Keratinocyte (primary cell): ENCODE results near the gene ETV4. TPM values are rescaled to one million over a fixed set of nuclear protein-coding genes. Genes with fewer than 3 reads are reported as not detected.

Experiments
- DNase-seq: peaks from one replicate; pipeline ENCODE4 v3.0.0-alpha.2; 2011; ENCODE audit warnings: low read depth, missing footprints, low spot score
- FAIRE-seq: peaks from 2 replicates; lab custom pipeline; 2011; peaks lifted over from hg19 to GRCh38; lab: Jason Lieb, UNC
- H2AFZ ChIP-seq: 2 replicates; pipeline ENCODE4 v1.6.0; 2012; ENCODE audit warnings: low read length, control low read depth, inconsistent platforms; ENCODE audit not compliant: control insufficient read depth
- H3K27ac ChIP-seq: 2 replicates; pipeline ENCODE4 v1.5.1; 2011; ENCODE audit warnings: low read length; ENCODE audit not compliant: control insufficient read depth, insufficient read depth
- H3K27me3 ChIP-seq: 3 replicates; pipeline ENCODE4 v1.6.0; 2011; ENCODE audit warnings: low read length; ENCODE audit not compliant: control insufficient read depth, insufficient read depth; ENCODE audit errors: extremely low read depth
- H3K36me3 ChIP-seq, 2 experiments: 2 replicates in 1 of 2; 3 replicates in 1 of 2; pipeline ENCODE4 v1.5.1; 2011; ENCODE audit warnings: low read length in 2 of 2, mild to moderate bottlenecking in 1 of 2; ENCODE audit not compliant: control insufficient read depth in 2 of 2, insufficient read depth in 2 of 2; ENCODE audit errors: extremely low read depth in 1 of 2
- H3K4me1 ChIP-seq: 3 replicates; pipeline ENCODE4 v1.5.1; 2011; ENCODE audit warnings: low read length; ENCODE audit not compliant: control insufficient read depth, insufficient read depth; ENCODE audit errors: extremely low read depth
- H3K4me2 ChIP-seq: 3 replicates; pipeline ENCODE4 v1.6.0; 2011; ENCODE audit warnings: low read depth, low read length; ENCODE audit not compliant: control insufficient read depth, insufficient read depth; ENCODE audit errors: extremely low read depth
- H3K4me3 ChIP-seq, 3 experiments: fragments of 200-600 bp in 1 of 3; sonication (generic) in 1 of 3; 2 replicates in 2 of 3; 3 replicates in 1 of 3; pipeline ENCODE4 v1.5.1; 2011 to 2016; ENCODE audit warnings: low read length in 3 of 3, mild to moderate bottlenecking in 3 of 3, control low read depth in 2 of 3, inconsistent platforms in 1 of 3, low read depth in 1 of 3, mixed read lengths in 1 of 3, mixed run types in 1 of 3, moderate library complexity in 1 of 3; ENCODE audit not compliant: control insufficient read depth in 2 of 3, insufficient read depth in 2 of 3; ENCODE audit errors: extremely low read depth in 1 of 3
- H3K79me2 ChIP-seq: 2 replicates; pipeline ENCODE4 v1.6.0; 2012; ENCODE audit warnings: low read length; ENCODE audit not compliant: control insufficient read depth, insufficient read depth
- H3K9ac ChIP-seq: 3 replicates; pipeline ENCODE4 v1.6.0; 2011; ENCODE audit warnings: low read length; ENCODE audit not compliant: control insufficient read depth, insufficient read depth; ENCODE audit errors: extremely low read depth
- H3K9me1 ChIP-seq: 3 replicates; pipeline ENCODE4 v1.6.0; 2011; ENCODE audit warnings: low read length; ENCODE audit not compliant: control insufficient read depth, insufficient read depth; ENCODE audit errors: extremely low read depth
- H3K9me3 ChIP-seq: 2 replicates; pipeline ENCODE4 v1.5.1; 2012; ENCODE audit warnings: low read depth, low read length; ENCODE audit not compliant: control insufficient read depth
- H4K20me1 ChIP-seq: 3 replicates; pipeline ENCODE4 v1.6.0; 2011; ENCODE audit warnings: low read length; ENCODE audit not compliant: control insufficient read depth, insufficient read depth; ENCODE audit errors: extremely low read depth
- EZH2 ChIP-seq: IDR thresholded peaks from one replicate; pipeline ENCODE4 v1.6.1; 2012; ENCODE audit warnings: inconsistent platforms, mild to moderate bottlenecking, low read length, moderate library complexity
- dilution Hi-C: fragments of 300-500 bp; cut with MboI; formaldehyde crosslinking; loops from one replicate; pipeline ENCODE4 v1.7.0; 2020; ENCODE audit warnings: low sequenced_read_pairs; ENCODE audit not compliant: extremely low pct_ligation_motif_present
- polyA plus RNA-seq, 5 experiments: library from polyadenylated mRNA; depleted of rRNA in 3 of 5; stranded (reverse) in 3 of 5; stranded (forward) in 1 of 5; unstranded in 1 of 5; fragments of >200 nt; gene quantifications; 1 replicate in 1 of 5; 2 replicates in 3 of 5; 3 replicates in 1 of 5; pipeline versions ENCODE4 v1.2.1 to v1.2.3, GENCODE V29; 2011 to 2012; ENCODE audit warnings: missing spikeins in 2 of 5, low read depth in 1 of 5, low replicate concordance in 1 of 5
- TF ChIP-seq, protein P1 (sequence below), 3 experiments: IDR thresholded peaks in 1 of 3; conservative IDR thresholded peaks in 1 of 3; optimal IDR thresholded peaks in 1 of 3; 2 replicates in 2 of 3; 3 replicates in 1 of 3; pipeline versions ENCODE3 to v1.5.1; 2011; ENCODE audit warnings: low read length in 3 of 3, mild to moderate bottlenecking in 3 of 3, moderate library complexity in 2 of 3, control low read depth in 1 of 3, inconsistent platforms in 1 of 3; ENCODE audit not compliant: insufficient read depth in 2 of 3; ENCODE audit errors: extremely low read depth in 1 of 3

Gene ETV4
- polyA plus RNA-seq, 1 donor (not counting 4 experiments of a cell fraction or from before 2014, with no cell fraction given), result 33.6 TPM

DNA sequence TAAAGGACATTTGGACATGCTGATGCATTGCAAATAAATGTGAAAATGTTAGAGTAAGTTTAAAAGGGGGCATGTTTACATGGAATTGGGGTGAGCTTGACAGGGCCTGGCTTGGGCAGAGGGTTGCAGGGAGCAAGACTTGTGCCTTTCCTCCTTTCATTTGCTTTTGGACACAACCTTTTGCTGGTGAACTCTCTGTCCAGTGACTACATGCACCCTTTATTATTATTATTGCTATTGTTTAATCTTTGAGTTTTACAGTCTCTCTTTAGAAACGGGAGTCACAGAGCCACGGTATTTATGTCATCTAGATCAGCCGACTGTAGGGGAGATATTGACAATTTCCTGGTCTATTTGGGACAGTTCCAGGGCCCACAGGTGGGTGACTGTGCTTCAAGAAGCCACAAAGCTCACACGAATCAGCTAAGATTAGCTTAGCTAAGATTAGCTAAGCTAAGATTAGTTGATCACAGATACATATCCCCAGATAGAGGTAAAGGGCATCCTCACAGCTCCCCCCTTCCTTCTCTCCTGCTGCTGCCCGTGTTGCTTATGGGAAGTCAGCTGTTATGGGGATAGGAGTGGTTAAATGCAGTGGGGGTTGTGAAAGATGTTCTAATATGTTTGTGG is 28.9 kb upstream of the ETV4 start:
- Histone ChIP-seq H3K9me1 (peaks cover 2% of the 10 kb centered on the region), H3K4me3 (no peak overlapping the region), H3K27ac (no peak overlapping the region), H3K27me3 (no peaks in the 10 kb centered on the region), H3K79me2 (no peaks in the 10 kb centered on the region), H3K4me1 (peaks cover 47% of the 10 kb centered on the region), H3K36me3 (no peaks in the 10 kb centered on the region), H4K20me1 (no peaks in the 10 kb centered on the region), H3K9me3 (no peaks in the 10 kb centered on the region), H2AFZ (no peak overlapping the region), H3K9ac (no peak overlapping the region), H3K4me2 (peak overlapping the region; percentile 34)
- DNase-seq (no peak), FAIRE-seq (no peak)
- dilution Hi-C loops, result no loop called here
- no peak for TF ChIP-seq EZH2
- TF ChIP-seq, protein P1, sequence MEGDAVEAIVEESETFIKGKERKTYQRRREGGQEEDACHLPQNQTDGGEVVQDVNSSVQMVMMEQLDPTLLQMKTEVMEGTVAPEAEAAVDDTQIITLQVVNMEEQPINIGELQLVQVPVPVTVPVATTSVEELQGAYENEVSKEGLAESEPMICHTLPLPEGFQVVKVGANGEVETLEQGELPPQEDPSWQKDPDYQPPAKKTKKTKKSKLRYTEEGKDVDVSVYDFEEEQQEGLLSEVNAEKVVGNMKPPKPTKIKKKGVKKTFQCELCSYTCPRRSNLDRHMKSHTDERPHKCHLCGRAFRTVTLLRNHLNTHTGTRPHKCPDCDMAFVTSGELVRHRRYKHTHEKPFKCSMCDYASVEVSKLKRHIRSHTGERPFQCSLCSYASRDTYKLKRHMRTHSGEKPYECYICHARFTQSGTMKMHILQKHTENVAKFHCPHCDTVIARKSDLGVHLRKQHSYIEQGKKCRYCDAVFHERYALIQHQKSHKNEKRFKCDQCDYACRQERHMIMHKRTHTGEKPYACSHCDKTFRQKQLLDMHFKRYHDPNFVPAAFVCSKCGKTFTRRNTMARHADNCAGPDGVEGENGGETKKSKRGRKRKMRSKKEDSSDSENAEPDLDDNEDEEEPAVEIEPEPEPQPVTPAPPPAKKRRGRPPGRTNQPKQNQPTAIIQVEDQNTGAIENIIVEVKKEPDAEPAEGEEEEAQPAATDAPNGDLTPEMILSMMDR (optimal IDR thresholded peaks at IDR 0.05 in 1 of 3, IDR thresholded peaks at IDR 0.05 in 1 of 3, conservative IDR thresholded peaks at IDR 0.05 in 1 of 3; ENCODE audit: extremely low read depth in 1 of 3, insufficient read depth in 2 of 3, low read length in 3 of 3), result no peak

DNA sequence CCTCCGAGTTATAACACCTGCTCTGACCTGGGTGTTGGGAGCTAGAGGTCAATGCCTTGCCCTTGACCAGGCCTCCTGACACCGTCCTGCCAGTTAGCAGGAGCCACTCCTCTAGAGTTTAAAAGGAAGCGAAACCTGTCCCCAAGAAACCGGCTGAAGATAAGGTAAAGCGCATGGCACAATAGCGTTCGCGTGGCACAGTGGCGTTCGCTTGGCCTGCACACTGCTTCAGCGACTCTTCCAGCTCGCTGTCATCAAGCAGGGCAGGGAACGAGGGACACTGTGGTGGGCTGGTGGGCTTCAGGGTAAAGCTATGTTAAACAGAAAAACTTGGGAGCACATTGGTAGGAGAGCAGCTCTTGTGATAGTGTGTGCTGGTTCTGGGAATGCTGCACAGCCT is 28.2 kb upstream of the ETV4 start:
- DNase-seq (no peak), FAIRE-seq (no peak)
- H3K4me1 ChIP-seq, result peaks cover 41% of the 10 kb centered on the region
- no peaks in the 10 kb centered on the region for H3K9me3 ChIP-seq
- H3K4me2 ChIP-seq, result no peak overlapping the region
- no peak overlapping the region for H3K9ac ChIP-seq
- H3K27me3 ChIP-seq, result no peaks in the 10 kb centered on the region
- no peak overlapping the region for H2AFZ ChIP-seq
- H3K9me1 ChIP-seq, result peaks cover 2% of the 10 kb centered on the region
- TF ChIP-seq EZH2, result no peak
- TF ChIP-seq, protein P1 (optimal IDR thresholded peaks at IDR 0.05 in 1 of 3, IDR thresholded peaks at IDR 0.05 in 1 of 3, conservative IDR thresholded peaks at IDR 0.05 in 1 of 3; ENCODE audit: extremely low read depth in 1 of 3, insufficient read depth in 2 of 3, low read length in 3 of 3), result no peak
- H3K36me3 ChIP-seq, result no peaks in the 10 kb centered on the region
- H3K4me3 ChIP-seq, result no peak overlapping the region
- H3K27ac ChIP-seq, result no peak overlapping the region
- dilution Hi-C loops, result no loop called here
- no peaks in the 10 kb centered on the region for H4K20me1 ChIP-seq
- H3K79me2 ChIP-seq, result no peaks in the 10 kb centered on the region
